Left ventricle myocardium inferior (tissue), 1 donor: Measurements from ENCODE around the gene DHRS7C. TPM values are rescaled to one million over a fixed set of nuclear protein-coding genes. Genes with fewer than 3 reads are reported as not detected.

Experiments
- DNase-seq: peaks from one replicate; pipeline ENCODE4 v3.0.0-alpha.2; 2020
- H3K27ac ChIP-seq: fragments of 200-600 bp; replicated peaks from 2 replicates; pipeline ENCODE4 v1.8.0; 2021
- H3K27me3 ChIP-seq: fragments of 200-600 bp; 2 replicates; pipeline ENCODE4 v1.8.0; 2021; ENCODE audit warnings: low read depth
- H3K36me3 ChIP-seq: fragments of 200-600 bp; 2 replicates; pipeline ENCODE4 v1.8.0; 2021
- H3K4me1 ChIP-seq: fragments of 200-600 bp; 2 replicates; pipeline ENCODE4 v1.8.0; 2021
- H3K4me3 ChIP-seq: fragments of 200-600 bp; 2 replicates; pipeline ENCODE4 v1.8.0; 2021; ENCODE audit warnings: mild to moderate bottlenecking, moderate library complexity
- H3K9me3 ChIP-seq: fragments of 200-600 bp; replicated peaks from 2 replicates; pipeline ENCODE4 v1.8.0; 2021
- CTCF ChIP-seq: fragments of 200-600 bp; IDR thresholded peaks from 2 replicates; pipeline ENCODE4 v1.8.0; 2021; ENCODE audit warnings: antibody characterized with exemption, mild to moderate bottlenecking, borderline replicate concordance
- intact Hi-C: fragments of 100-400 bp; cut with micrococcal nuclease; formaldehyde crosslinking; loops from one replicate; pipeline ENCODE4 v1.11.0; 2022
- total RNA-seq: library from RNA; stranded (reverse); fragmentation: NEBNext Ultra II Directional; extraction: Animal tissue kit (Norgen Biotek cat#: 25700); gene quantifications from one replicate; pipeline ENCODE4 v1.2.1, GENCODE V29; 2021
- donor health status: DM: no; HTN: yes; CAD: no; lungs with severe emphysema.

The DHRS7C gene
- total RNA-seq, 1 donor from 2014 or later = 3.1 TPM

GRCh38 chr17:9729735-9730420, 61.5 kb downstream of the DHRS7C start:
- no peaks in the 10 kb centered on the region for H3K4me1 ChIP-seq
- intact Hi-C loops = no loop called here
- H3K36me3 ChIP-seq = no peaks in the 10 kb centered on the region
- H3K27ac ChIP-seq = no peak overlapping the region
- no peak for TF ChIP-seq CTCF
- H3K4me3 ChIP-seq = no peak overlapping the region
- peaks cover 35% of the 10 kb centered on the region for H3K27me3 ChIP-seq
- no peak for DNase-seq
- no peaks in the 10 kb centered on the region for H3K9me3 ChIP-seq

DNA sequence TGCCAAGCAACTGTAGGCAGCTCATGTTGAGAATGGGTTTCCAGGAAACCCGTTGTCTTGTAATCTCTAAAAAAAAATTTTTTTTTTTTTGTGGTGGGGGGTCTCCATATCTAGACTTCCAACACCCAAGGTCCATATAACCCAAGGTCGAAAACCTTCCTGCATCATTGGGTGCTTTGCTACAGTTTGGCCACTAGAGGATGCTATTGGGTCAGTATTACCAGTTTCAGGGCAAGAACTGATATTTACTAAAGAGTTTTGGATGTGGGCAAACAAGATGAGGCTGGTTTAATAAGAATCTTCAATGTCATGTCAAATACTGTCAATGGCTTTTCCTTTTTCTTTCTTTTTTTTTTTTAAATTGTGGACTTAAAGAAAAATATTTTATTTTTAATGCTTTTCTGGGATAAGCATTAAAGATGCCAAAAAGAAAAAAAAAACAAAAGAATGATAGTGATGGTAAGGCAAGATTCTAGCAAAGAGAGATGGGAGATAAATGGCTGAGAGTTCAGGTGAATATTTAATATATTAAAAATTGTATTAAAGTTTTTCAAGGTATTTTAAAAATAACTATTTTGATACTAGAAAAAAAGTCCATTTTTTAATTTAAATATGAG, 62.2 kb downstream of the DHRS7C start:
- Histone ChIP-seq H3K36me3 (no peaks in the 10 kb centered on the region), H3K4me1 (no peaks in the 10 kb centered on the region), H3K27ac (no peak overlapping the region), H3K27me3 (peaks cover 42% of the 10 kb centered on the region), H3K4me3 (no peak overlapping the region), H3K9me3 (no peaks in the 10 kb centered on the region)
- TF ChIP-seq CTCF = peak; percentile 97
- DNase-seq = no peak
- intact Hi-C loops = no loop called here

- Histone ChIP-seq H3K36me3 (no peaks in the 10 kb centered on the region), H3K27me3 (peaks cover 47% of the 10 kb centered on the region), H3K9me3 (no peaks in the 10 kb centered on the region), H3K4me1 (no peaks in the 10 kb centered on the region), H3K27ac (no peak overlapping the region), H3K4me3 (no peak overlapping the region)
- no peak for DNase-seq
- no peak for TF ChIP-seq CTCF
- intact Hi-C loops = no loop called here
These were observed 62.8 kb downstream of the DHRS7C start for GRCh38 chr17:9728564-9728963.

- H3K9me3 ChIP-seq = no peaks in the 10 kb centered on the region
- no peak for DNase-seq
- no peak overlapping the region for H3K4me3 ChIP-seq
- H3K4me1 ChIP-seq = no peaks in the 10 kb centered on the region
- H3K27me3 ChIP-seq = peaks cover 49% of the 10 kb centered on the region
- intact Hi-C loops = no loop called here
- TF ChIP-seq CTCF = no peak
- no peaks in the 10 kb centered on the region for H3K36me3 ChIP-seq
- H3K27ac ChIP-seq = no peak overlapping the region
These were observed 63.4 kb downstream of the DHRS7C start for GRCh38 chr17:9728005-9728404.

- TF ChIP-seq CTCF = no peak
- Histone ChIP-seq H3K4me1 (no peaks in the 10 kb centered on the region), H3K4me3 (no peak overlapping the region), H3K9me3 (no peaks in the 10 kb centered on the region), H3K27me3 (peaks cover 52% of the 10 kb centered on the region), H3K36me3 (no peaks in the 10 kb centered on the region), H3K27ac (no peak overlapping the region)
- DNase-seq = no peak
- intact Hi-C loops = no loop called here
These were observed 65.1 kb downstream of the DHRS7C start for GRCh38 chr17:9726291-9726690.
